Measurements from ENCODE around the gene PSMA5.

Gene PSMA5

GRCh38 chr1:109365642-109366204 is 60.5 kb downstream of the PSMA5 start:
- DNase-seq = no peak

GRCh38 chr1:109361649-109362048 is 64.6 kb downstream of the PSMA5 start:
- no peak for DNase-seq

- DNase-seq = no peak
Observed at GRCh38 chr1:109361069-109361468, 65.2 kb downstream of the PSMA5 start.

- DNase-seq = no peak
Observed at GRCh38 chr1:109357616-109358015, 68.6 kb downstream of the PSMA5 start.

- no peak for DNase-seq
Observed at GRCh38 chr1:109356915-109357314, 69.3 kb downstream of the PSMA5 start.

GRCh38 chr1:109356505-109356904 is 69.7 kb downstream of the PSMA5 start:
- DNase-seq = no peak

- no peak for DNase-seq
Observed at GRCh38 chr1:109354929-109355328, 71.3 kb downstream of the PSMA5 start.

- DNase-seq = no peak
Observed at GRCh38 chr1:109351457-109351856, 74.8 kb downstream of the PSMA5 start.

- DNase-seq = no peak
Observed at GRCh38 chr1:109350655-109351054, 75.6 kb downstream of the PSMA5 start.

GRCh38 chr1:109350182-109350581 is 76.1 kb downstream of the PSMA5 start:
- no peak for DNase-seq
